ENCODE measurements around the gene MGLL. TPM values are rescaled to one million over a fixed set of nuclear protein-coding genes. Genes with fewer than 3 reads are reported as not detected.
"Not testable (repeated sequence)": the region's sequence is repeated elsewhere in the genome, so short reads cannot be mapped to it uniquely, and the experiment has no call there.

MGLL gene
- total and polyA plus RNA-seq, 7 donors: 24.7 to 220 (median 46.8) TPM

- TF ChIP-seq POLR2AphosphoS5 (IDR thresholded peaks at IDR 0.05): no peak
- H3K9me3 ChIP-seq: no peaks in the 10 kb centered on the region
- H3K4me1 ChIP-seq: peaks cover 0 to under 1% (median 0%) of the 10 kb centered on the region in 4 donors
- peaks cover 2 to 30% (median 10%) of the 10 kb centered on the region in 4 donors for H3K36me3 ChIP-seq
- H3K27me3 ChIP-seq: no peaks in the 10 kb centered on the region
- intact Hi-C loops (cut with DNase I): loop anchor here (10.0 kb wide), 1 partner anchor 232 kb away; the partner anchor contains the start of gene KBTBD12
- DNase-seq: peak; percentile 47
- H3K27ac ChIP-seq: no peak overlapping the region
- WGBS, 2 donors: 92% methylated on average over 8 of the region's 8 CpGs
- H3K4me3 ChIP-seq: no peak overlapping the region
Measured at GRCh38 chr3:127682561-127682960, 139.8 kb downstream of the MGLL start.

- intact Hi-C loops (cut with DNase I): loop anchor here (10.0 kb wide), 1 partner anchor 233 kb away; the partner anchor contains the start of gene KBTBD12
- peaks cover 6 to 34% (median 13%) of the 10 kb centered on the region in 4 donors for H3K36me3 ChIP-seq
- H3K4me3 ChIP-seq, H3K27me3 ChIP-seq, H3K9me3 ChIP-seq, H3K27ac ChIP-seq, H3K4me1 ChIP-seq: not testable (repeated sequence)
- peak; percentile 51 for DNase-seq
- WGBS, 2 donors: 88 to 95% methylated on average over 6 of the region's 6 CpGs
Measured at GRCh38 chr3:127682175-127682554, 140.2 kb downstream of the MGLL start.

- peak; percentile 50 for DNase-seq
- peaks cover 0 to 4% (median 0%) of the 10 kb centered on the region in 4 donors for H3K4me1 ChIP-seq
- TF ChIP-seq CTCF (IDR thresholded peaks at IDR 0.05): no peak
- no peak for TF ChIP-seq POLR2AphosphoS5 (IDR thresholded peaks at IDR 0.05)
- no peak for TF ChIP-seq POLR2A (IDR thresholded peaks at IDR 0.05)
- no peak for TF ChIP-seq EP300 (IDR thresholded peaks at IDR 0.05)
- peaks cover 9 to 47% (median 18%) of the 10 kb centered on the region in 4 donors for H3K36me3 ChIP-seq
- H3K27ac ChIP-seq: no peak overlapping the region
- intact Hi-C loops (cut with DNase I): loop anchor here (10.0 kb wide), 1 partner anchor 234 kb away; the partner anchor contains the start of gene KBTBD12
- no peaks in the 10 kb centered on the region for H3K27me3 ChIP-seq
- H3K9me3 ChIP-seq: no peaks in the 10 kb centered on the region
- H3K4me3 ChIP-seq: no peak overlapping the region
- WGBS, 2 donors: 77 to 87% methylated on average over 1 of the region's 1 CpG
Measured at GRCh38 chr3:127680798-127681221, 141.5 kb downstream of the MGLL start.

GRCh38 chr3:127680146-127680661 lies 142.1 kb downstream of the MGLL start:
- H3K9me3 ChIP-seq: no peaks in the 10 kb centered on the region
- DNase-seq: peak; percentile 52
- 96 to 97% methylated on average over 21 of the region's 21 CpGs for WGBS, 2 donors
- H3K4me1 ChIP-seq: peaks cover 0 to 9% (median 0%) of the 10 kb centered on the region in 4 donors
- no peak overlapping the region for H3K4me3 ChIP-seq
- intact Hi-C loops (cut with DNase I): loop anchor here (10.0 kb wide), 1 partner anchor 235 kb away; the partner anchor contains the start of gene KBTBD12
- H3K27ac ChIP-seq: no peak overlapping the region
- TF ChIP-seq EP300 (IDR thresholded peaks at IDR 0.05) (no peak), CTCF (IDR thresholded peaks at IDR 0.05) (no peak), POLR2A (IDR thresholded peaks at IDR 0.05) (no peak), POLR2AphosphoS5 (IDR thresholded peaks at IDR 0.05) (no peak)
- peaks cover 9 to 50% (median 18%) of the 10 kb centered on the region in 4 donors for H3K36me3 ChIP-seq
- H3K27me3 ChIP-seq: no peaks in the 10 kb centered on the region

- intact Hi-C loops (cut with DNase I): loop anchor here (10.0 kb wide), 1 partner anchor 235 kb away; the partner anchor contains the start of gene KBTBD12
- 94% methylated on average over 21 of the region's 21 CpGs for WGBS, 2 donors
- peaks cover 9 to 55% (median 18%) of the 10 kb centered on the region in 4 donors for H3K36me3 ChIP-seq
Measured at GRCh38 chr3:127679534-127680145, 142.7 kb downstream of the MGLL start.

More at GRCh38 chr3:127679534-127680145, 142.7 kb downstream of the MGLL start:
- no peak overlapping the region for H3K27ac ChIP-seq
- H3K9me3 ChIP-seq: no peaks in the 10 kb centered on the region
- peaks cover 0 to 10% (median 3%) of the 10 kb centered on the region in 4 donors for H3K4me1 ChIP-seq
- no peak for TF ChIP-seq EP300 (IDR thresholded peaks at IDR 0.05)
- TF ChIP-seq CTCF (IDR thresholded peaks at IDR 0.05): no peak
- no peak for TF ChIP-seq POLR2AphosphoS5 (IDR thresholded peaks at IDR 0.05)
- no peak for TF ChIP-seq POLR2A (IDR thresholded peaks at IDR 0.05)
- H3K4me3 ChIP-seq: no peak overlapping the region
- H3K27me3 ChIP-seq: no peaks in the 10 kb centered on the region
- DNase-seq: peak; percentile 62
